Middle frontal gyrus (tissue), 1 donor: ENCODE measurements around the gene EMID1.
"Not testable (repeated sequence)": the region's sequence is repeated elsewhere in the genome, so short reads cannot be mapped to it uniquely, and the experiment has no call there.

Experiments
- DNase-seq: peaks from one replicate; pipeline ENCODE4 v3.0.0-alpha.2; 2015; ENCODE audit warnings: low spot score; ENCODE audit errors: extremely low spot score

Gene EMID1

DNA sequence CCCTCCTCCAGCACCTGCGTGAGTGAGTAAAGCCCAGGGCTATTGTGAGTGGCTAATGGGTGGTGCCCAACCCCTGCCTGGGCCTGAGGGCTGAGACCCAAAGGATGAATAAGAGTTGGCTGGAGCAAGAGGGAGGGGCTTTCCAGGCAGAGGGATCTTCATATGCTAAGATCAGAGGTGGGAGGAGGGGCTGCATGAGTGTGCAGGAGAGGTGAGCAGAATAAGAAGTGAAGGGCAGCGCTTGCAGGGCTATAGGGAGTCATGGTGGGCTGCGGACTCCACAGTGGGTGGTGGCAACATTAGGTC lies 3.9 kb downstream of the EMID1 start:
- DNase-seq: no peak

DNA sequence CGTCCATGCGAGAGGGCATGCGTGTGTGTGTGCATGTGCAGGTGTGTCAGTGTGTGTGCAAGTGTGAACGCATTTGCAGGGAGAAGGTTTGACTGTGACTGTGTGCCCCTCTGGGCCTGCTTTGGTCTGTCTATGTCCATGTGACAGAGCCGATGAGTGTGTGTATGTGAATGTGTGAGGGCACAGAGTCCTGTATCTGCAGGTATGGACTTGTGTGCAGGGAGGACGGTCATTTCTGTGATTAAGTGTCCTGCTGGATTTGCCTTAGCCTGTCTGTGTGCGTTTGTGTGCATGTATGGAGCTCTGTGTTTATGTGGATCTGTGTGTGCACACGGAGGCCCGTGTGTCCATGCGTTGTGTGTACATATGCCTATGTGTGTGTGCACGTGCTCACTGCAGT lies 5.4 kb downstream of the EMID1 start:
- DNase-seq: no peak

DNA sequence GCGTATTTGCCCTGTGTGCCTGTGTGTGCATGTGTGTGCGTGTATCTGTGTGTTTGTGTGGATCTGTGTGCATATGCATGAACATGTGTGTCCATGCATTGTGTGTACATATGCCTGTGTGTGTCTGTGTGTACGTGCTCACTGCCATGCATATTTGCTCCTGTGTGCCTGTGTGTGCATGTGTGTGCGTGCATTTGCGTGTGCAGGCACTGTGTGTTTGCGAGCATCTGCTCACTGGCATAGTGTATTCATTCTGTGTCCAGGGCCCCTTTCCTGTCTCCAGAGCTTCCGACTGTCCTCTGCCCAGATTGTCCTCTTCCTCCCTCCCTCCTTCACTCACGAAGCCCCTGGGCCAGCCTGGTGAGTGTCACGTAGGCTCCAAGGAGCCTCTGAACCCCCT lies 5.8 kb downstream of the EMID1 start:
- DNase-seq: no peak

DNA sequence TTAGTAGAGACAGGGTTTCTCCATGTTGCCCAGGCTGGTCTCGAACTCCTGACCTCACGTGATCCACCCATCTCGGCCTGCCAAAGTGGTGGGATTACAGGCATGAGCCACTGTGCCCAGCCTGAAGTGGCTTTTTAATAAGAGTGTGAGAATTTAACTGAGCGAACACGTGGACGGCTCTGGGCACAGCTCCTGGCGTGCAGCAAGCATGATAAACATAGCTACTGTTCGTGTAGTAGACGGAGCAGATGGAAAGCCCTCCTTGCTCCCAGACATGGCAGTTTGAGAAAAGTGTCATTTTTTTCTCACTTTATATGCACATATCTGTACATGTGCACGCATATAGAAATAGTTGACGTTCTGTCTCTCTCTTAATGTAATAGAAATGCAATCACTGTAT lies 7.0 kb downstream of the EMID1 start:
- DNase-seq: no peak

DNA sequence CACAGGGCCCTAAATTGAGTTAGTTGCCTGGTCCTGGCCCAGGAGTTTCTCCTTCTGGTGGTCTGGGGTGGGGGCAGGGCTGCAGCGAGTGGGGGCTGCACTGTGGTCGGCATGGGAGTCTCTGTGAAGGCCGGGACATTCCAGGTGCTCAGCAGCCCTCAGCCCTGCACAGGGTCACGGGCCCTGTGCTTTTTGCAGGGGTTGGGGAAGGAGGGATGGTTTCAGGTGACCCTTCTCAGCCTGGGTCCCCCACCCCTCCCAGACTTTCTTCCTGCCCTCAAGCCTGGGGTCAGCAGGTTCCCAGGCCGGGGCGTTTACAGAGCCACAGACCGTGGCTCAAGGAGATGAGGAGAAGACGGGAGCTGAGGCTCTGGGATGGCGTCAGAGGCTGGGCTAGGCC lies 7.8 kb downstream of the EMID1 start:
- DNase-seq: no peak

DNA sequence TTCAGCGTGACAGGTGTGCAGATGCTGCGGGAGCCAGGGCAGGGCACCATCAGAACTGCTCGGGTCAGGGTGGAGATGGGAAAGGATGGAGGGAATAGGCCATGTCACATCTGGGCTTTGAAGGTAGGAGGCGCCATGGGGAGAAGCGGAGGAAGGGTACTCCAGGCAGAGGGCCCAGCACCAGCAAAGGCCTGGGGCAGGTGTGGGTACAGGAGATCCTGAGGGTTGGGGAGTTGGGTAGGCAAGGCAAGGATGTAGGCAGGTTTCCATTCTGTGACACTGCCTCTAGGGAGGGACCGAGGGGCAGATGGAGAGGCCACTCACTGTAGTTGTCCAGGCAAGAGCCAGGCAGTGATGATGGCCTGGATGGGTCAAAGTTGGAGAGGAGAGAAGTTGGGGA lies 8.5 kb downstream of the EMID1 start:
- DNase-seq: no peak

DNA sequence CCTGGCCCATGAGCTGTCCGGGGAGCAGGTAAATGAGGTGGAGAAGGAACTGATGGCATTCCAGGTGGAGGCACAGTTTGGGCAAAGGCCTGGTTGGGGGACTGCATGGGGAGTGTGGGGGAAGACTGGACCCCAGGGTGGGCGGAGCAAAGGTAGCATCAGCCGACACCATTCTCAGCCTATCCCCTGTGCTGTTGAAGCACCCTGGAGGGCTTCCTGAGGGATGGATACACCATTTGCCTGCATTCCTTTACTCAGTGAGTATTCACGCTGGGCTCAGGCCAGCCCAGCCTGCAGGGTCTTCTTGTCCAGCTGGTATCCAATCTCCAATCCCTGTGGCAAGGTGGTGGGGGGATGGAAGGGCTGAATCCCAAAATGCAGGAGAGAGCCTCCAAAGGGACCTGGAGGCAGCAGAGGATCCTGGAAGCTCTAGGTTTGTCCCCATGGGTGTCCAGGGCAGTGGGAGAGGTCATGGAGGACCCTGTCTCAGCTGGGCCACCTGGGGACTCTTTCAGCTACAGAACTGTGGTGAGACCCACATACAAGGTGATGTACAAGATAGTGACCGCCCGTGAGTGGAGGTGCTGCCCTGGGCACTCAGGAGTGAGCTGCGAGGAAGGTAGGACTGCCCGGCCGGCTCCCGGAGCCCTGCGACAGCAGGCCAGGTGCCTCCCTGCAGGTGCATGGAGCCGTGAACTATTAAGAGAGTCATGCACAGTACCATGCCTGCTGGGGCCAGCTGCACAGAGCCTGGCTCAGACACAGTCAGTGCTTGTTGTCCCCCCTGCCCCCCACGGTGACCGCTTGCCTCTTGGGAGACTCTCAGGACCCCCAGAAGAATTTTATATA lies 9.5 kb downstream of the EMID1 start:
- DNase-seq: no peak

DNA sequence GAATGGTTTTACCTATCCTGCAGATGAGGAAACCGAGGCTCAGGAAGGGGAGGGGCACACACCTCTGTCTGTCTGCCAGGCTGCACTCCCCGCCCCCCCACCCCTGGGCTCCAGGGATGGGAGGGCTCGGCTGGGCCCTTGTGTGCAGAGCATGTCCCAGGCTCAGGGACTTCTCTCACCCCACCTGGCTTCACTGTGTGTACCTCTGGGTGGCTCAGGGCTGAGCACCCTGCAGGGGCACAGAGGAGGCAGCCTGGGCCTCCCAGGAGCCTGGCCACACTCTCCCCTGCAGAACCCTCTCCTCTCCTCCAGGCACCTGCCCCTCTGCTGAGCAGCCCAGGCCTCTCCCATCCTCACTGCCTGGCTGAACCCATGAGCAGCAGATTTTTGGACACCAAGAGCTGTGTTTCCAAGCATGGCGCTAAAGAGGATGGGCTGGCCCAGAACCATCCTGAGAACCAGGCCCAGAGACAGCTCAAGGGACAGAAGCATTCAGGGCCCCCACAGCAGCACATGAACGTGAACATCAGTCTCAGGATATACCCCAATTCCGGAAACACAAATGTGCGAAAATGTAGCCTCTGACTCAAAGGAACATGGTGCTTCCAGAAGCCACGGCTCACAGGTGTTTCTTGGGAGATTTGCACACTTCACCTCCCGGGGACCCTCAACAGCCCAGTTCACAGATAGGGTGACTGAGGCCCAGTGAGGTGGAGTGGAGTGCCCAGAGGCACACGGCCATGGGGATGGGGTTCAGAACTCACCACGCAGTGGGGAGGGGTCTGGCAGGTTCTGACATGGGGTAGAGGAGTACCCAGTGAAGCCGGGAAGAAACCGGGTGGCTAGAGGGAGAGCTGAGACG lies 10.5 kb downstream of the EMID1 start:
- no peak for DNase-seq

DNA sequence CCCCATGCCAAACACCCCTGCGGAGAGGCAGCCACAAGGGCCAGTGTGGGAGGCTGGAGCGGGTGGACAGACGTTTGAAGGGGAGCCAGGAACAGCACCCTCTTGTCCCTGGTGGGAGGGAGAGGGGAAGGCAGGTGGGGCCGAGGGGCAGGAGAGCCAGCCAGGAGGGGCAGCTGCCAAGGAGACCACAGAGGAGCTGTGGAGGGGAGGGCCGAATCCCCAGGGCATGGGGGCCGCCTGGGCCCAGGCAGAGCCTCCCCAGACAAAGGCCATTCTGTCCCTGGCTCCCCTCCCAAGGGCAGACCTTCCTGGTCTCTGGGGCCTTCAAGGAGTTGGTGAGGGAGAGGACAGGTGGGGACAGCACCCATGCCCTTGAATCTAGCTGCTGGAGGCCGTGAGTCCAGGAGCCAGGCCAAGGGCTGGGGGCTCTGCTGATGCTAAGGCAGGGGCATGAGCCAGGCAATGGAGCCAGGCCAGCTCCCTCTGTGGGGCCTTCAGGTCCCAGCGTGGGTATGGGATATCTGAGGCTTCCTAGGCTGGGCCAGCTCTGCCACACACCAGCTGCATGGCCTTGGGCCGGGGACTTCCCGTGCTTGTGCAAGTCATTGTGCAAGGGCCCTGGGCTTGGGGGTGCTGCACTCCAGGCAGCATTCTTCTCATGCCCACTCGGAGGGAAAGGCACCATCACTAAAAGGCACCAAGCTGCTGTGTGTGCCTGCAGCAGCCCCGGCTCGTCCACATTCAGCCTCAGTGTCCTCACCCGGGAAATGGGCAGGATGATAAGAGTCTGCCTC lies 11.4 kb downstream of the EMID1 start:
- no peak for DNase-seq

DNA sequence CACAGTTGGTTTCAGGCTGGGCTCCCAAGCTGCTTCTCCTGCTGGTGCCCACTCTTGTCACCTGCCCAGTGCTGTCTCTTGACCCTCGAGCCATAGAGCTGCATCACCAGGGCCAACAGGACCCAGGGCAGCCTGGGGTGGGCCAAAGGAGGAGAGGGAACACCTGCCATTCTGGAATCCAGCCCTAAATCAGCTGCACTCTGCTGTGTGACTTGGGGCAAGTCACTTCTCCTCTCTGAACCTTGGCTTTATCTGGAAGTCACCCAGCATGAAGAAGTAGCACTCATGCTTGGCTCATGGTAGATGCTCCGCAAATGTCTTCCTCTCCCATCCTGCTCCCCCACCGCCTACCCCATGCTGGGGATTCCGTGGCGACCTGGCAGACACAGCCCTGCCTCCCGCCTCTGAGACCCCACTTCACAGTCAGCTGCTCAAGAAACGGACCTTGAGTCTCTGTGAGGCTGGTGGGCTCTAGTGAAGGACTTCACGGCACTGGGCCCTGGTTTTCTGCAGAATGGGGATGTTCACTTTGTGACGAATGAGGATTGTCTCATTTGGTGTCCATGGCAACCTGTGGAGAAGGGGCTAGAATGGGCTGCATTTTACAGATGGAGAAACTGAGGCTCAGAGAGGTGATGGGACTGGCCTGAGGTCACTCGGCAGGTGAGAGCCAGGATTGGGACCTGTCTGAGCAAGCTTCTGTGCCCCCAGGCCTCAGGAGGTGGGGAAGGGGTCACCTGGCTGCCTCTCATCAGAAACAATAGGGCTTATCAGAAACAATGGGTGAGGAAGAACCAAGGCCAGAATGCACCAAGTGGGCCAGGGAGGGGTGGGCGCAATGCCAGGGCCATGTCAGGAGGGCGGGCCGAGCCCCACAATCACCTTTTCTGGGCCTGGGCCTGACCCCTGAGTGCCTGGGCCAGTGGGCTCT lies 12.4 kb downstream of the EMID1 start:
- no peak for DNase-seq

DNA sequence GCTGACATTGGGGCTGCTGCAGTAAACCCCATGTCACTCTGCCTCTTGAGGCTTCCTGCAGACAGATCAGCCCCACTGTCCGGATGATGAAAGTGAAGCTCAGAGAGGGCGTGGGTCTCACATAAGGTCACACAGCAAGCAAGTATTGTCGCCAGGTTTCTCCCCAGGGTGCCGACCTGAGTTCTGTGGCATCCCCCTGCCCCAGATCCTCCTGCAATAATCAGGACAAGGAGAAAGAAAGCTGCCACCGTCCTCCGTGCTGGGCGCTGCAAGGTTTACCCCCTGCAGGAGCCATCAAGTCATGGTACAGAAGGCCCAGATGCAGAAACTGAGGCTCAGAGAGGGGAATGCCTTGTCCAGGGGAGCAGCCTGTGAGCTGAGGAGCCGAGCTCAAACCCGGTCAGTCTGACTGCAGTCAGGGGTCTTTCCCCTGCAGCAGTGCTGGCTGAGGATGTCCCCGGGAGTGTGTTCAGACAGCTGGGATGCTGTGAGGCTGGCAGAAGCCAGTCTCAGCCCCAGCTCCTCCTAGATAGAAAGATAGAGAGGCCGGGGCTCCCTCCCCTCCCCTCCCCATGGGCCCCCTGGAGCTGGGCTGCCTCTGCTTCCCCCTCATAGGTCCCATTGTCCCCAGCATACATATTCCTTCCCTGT lies 13.2 kb downstream of the EMID1 start:
- no peak for DNase-seq

DNA sequence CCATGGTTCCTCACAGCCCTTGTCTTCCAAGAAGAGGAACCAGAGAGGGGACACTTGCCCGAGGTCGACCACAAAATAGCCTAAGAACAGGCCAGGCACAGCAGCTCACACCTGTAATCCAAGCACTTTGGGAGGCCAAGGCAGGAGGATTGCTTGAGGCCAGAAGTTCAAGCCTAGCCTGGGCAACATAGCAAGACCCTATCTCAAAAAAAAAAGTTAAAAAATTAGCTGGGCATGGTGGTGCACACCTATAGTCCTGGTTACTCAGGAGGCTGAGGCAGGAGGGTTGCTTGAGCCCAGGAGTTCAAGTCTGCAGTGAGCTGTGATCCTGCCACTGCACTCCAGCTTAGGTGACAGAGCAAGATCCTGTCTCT lies 13.7 kb downstream of the EMID1 start:
- not testable (repeated sequence) for DNase-seq

DNA sequence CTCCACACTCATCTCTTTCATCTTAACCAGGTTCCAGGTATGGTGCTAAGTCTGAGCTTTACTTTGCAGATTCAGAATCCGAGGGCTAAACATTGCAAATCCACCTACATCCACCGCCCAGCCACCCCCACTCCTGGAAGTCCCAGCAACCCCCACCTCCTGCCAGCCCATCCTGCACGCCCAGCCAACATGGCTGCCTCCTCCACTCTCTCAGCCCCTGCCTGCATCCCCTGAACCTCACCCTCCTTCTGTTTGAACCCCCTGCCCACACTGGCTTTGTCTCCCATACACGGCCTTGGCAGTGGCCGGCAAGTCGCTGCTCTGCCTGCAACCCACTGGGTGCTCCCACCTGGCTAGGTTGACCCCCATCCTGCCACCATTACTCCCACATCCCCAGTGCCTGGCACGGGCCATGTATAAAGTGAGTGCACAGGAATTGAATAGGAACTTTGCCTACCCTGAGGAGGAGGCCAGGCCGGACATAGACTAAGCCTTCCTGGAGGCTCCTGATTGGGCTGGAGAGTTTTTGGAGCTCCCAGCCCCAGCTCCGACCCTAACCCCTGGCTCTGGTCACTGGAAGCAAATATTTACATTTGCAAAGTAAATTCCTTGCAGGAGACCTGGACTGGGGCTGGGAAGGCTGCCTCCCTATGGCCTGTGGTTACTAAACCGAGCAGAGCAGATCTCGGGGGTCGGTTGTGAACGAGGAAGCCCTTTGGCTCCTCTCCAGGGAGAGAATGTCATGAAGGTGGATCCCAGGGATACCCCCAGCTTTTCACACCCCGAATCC lies 14.4 kb downstream of the EMID1 start:
- DNase-seq: no peak

DNA sequence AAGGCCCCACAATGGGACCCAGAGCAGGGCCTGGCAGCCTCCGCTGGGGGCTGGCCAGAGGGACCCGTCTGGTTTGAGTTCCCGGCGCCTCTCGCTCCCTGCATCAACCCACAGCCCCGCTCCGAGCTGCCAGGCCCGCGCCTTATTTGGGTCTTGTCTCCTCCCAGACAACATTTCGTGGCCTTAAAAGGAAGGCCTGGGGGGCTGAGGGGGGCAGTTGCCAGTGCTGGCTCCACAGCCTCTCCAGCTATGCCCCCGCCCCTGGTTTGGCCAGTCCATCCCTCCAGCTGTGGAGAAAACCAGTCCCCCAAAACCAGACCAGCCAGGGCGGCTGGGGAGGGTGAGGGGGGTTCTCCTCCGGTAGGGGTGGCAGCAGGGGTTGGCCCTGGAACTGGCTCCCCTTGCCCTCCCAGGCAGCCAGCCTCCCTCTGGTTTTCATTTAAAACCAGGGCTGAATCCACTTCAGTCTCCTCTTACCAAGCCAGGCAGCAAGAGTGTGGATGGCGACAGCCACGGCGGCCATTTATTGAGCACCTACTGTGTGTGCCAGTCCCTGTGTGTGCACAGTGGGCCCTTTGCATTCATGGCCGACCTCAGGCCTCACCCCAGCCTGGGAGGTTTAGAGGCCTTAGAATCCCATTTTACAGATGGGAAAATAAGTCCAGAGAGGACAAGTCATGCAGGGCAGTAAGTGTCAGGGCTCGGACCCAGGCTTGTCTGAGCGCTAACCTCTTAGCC lies 18.6 kb downstream of the EMID1 start:
- no peak for DNase-seq

DNA sequence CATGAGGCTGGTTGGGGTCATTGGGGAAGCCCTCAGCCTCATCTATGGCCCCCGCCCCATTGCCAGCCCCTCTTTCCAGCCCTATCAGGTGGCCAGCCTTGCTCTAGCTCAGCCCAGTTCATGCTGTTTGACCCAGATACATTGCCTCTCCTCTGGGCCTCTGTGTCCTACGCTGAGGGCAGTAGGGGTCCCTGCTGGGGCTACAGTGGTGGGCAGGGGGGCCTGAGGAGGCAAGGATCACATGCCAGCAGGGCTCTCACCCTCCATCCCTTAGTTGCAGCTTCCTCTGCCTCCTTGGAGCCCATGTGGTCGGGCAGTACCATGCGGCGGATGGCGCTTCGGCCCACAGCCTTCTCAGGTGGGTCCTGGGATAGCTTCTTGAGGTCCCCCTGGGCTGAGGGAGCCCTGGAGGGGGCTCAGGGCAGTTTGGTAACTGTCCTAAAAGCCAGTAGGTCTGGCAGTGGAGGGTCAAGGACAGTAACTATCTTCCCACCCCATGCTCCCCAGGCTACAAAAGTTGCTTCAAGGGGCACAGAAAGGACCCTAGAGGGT lies 19.2 kb downstream of the EMID1 start:
- DNase-seq: no peak

DNA sequence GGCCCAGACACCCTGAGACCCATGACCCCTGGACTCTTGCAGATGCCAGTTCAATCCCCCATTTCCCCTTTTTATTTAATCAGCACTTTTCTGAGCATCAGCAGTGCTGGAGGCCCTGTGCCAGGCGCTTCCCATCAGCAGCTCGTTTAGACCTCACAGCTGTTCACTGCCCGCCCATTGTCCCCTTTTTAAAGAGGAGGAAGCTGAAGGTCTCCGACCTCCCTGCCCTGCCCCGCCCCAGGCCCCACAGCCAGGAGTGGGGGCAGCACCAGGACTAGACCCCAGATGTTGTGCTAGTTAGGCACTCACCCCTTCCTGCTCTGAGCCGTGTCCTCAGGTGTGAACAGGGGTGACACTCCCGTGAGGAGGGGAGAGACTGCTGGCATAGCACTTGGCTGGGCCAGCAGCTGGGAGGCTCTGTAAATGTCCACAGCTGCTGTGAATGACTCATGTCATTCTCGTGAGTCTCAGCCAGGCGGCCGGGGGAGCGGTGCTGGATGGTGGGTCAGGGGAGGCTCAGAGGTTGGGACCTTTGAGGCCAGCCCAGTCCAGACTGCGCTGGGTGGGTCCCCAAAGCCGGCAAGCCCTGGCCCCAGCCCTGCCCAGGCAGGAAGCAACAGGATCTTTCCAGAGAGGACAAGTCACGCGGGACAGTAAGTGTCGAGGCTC lies 19.9 kb downstream of the EMID1 start:
- no peak for DNase-seq

DNA sequence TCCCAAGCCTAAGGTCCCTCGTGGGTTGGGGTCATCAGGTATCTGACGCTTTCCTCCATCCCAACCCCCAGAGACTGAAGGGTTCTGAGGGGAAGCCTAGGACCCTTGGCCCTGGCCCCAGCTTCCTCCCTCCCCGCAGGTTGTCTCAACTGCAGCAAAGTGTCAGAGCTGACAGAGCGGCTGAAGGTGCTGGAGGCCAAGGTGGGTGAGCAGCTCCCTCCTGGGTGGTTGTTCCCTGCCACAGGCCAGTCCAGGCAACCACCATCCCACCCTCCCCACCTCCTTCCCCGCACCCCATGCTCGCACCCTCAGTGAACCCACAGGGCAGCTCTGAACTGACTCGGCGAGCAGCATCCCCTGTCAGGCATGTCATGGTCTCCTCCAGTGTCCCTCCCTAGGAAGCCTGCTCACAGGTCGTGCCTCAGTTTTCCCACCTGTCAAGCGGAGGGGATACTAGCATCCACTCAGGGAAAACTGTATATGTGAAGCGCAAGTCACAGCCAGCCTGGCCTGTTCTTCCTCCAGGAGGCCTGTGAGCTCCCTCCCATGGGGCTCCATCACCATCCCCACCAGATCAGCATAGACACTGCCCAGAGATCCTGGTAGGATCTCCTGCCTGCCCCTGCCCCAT lies 20.8 kb downstream of the EMID1 start:
- DNase-seq: no peak
